Right forelimb (tissue), 1 donor: ENCODE measurements around the gene PDCD11.
"Not testable (repeated sequence)": the region's sequence is repeated elsewhere in the genome, so short reads cannot be mapped to it uniquely, and the experiment has no call there.

ENCODE experiments used
- DNase-seq: peaks from one replicate; pipeline ENCODE4 v3.0.0-alpha.2; 2018

The PDCD11 gene

DNA sequence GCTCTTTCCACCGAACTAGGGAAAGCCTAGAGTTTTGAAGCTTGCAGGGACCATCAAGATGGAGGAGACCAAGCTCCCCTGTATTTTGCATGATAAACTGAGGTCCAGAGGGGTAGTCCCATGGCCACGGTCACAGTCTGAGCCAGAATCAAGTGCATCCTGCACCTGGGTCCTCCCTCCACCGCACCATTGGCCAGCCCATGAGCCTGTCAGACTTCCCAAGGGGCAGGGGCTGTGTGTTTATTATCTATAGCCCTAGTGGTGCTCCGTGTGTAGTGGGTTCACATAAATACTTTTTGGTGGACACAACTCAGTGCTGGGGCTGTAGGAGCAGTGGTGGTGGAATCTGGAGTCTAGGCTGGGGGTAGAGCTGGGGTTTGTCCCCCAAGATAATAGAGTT lies 79.0 kb downstream of the PDCD11 start:
- DNase-seq: no peak

DNA sequence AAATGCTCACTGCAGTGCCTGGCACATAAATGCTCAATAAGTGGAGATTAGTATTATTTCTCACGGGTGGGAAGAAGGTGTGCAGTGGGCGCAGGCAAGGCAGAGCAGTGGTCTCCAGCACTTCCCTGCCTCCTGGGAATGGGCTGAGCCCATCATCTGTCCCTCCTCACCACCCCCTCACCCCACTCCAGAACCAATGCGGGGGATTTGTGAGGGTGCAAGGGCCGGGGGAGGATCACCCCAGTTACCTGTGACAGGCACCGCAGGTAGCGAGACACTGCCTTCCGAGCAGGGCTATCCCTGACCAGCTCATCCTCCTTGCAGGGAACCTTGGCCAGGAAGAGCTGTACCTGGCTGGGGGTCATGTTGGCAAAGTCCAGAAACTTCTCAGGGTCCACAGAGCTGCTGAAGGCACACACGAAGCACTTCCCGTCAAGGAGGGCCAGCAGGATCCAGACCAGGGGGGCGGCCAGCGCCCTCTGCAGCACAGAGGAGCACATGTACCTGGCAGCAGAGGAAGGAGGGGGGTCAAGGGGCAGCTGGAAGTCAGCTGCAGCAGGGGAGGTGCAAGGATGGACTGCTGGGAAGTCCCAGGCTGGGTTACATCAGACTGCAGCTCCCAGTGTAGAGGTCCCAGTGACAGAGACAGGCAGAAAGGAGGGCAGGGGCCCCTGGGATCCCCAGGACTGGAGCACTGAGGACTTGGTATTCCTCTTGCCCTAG lies 79.8 kb downstream of the PDCD11 start:
- no peak for DNase-seq

DNA sequence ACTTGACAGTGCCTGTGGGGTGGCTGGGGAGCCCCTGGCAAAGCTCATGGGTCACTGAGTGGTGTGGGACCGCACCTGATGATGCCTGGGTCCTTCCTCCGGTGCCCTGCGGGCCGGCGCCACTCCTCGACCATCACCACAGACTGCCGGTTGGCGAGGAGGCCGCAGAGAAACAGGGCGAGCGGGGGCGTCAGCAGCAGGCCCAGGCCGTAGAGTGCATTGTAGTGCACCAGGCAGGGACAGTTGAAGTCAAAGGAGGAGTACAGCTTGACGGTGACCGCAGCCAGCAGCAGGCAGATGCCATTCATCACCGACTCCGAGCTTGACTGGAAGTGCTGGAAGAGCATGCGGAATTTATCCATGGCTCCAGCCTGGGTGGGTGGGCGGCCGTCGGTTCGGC lies 82.2 kb downstream of the PDCD11 start:
- no peak for DNase-seq

DNA sequence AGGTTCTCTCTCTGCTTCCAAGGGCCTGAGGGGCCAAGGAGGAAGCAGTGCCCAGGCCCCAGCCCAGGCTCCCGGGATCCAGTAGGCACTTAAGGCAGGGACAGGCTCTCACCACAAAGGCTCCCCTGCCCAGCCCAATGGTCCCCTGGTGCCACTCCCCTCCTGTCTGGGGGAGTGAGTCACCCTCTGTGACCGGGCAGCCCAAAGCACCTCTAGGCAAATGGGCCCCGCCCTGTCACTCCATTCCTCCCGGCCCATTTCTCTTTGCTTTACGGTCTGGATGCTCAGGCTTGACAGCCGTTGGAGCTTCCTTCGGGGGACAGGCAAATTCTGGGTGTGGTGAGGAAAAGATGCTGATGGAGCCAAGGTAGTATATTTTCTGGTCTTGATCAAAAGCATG lies 82.7 kb downstream of the PDCD11 start, which contains the start of gene CALHM3:
Gene CALHM3, minus strand, starts transcription at position 106 of the 400 bp plus-strand sequence. CDS start 208 bp downstream, outside the sequence.
- no peak for DNase-seq

DNA sequence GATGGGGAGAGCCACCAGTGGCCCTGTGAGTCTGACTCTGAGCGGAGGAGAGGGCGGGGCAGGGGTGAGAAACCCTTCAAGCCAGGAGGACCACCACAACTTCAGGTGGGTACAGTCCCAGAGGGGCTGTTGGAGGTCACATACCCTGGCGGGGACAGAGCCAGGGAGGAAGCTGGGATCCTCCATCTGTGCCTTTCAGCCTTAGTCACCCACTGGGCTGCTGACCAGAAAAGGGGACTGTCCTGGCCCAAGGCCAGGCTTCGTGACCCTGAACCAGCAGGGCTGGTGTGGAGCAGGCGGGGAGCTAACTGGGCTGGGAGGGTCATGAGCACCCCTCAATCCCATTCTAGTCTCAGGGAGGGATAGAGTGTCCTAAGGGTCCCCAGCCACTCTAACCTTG lies 84.1 kb downstream of the PDCD11 start:
- DNase-seq: no peak

DNA sequence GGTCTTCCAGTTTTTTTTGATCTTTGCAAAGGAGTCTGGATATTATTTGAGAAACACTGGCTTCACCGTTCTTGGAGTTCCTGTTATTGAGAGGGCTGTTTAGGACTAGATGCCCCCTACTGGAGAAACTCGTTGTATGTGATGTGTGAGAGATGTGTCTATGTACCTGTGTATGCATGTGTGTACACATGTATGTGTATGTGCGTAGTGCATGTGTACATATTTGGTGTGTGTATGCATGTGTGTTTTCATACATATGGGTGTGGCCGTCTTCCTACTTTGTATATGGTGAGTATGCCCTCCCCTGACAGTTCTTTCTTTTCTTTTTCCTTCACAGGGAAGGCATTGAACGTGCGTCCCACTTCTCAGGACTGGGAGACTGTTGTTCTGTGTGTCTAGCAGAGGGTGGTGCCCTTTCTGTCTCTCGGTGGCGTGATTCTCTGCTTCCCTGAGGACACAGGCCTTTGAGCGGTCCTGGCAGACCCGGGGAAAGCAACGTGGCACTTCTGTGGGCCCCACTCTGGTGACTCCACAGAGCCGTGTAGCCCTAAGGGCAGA lies 85.6 kb downstream of the PDCD11 start:
- no peak for DNase-seq

DNA sequence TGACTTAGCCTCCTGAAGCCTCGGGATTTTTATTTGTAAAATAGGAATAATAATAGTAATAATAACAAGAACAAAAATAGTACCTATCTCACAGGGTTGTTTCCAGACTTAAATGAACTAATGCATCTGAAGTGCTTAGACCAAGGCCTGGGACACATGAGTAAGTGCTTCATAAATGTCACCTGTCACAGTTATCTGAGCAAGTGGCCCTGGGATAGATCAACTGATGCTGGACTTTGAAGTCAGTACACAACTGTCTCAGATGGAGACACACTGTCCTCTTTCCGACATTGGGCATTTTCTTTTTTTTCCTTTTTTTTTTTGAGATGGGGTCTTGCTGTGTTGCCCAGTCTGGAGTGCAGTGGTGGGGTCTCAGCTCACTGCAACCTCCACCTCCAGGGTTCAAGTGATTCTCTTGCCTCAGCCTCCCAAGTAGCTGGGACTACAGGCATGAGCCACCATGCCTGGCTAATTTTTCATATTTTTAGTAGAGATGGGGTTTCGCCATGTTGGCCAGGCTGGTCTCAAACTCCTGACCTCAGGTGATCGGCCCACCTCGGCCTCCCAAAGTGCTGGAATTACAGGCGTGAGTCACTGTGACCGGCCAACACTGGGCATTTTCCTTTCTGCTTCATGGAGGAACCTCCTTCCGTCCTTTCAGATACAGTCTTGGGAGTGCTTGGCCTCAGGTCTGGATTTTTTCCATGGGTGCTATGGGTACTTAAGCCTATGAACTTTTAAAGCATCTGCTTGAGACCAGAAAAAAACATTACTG lies 90.4 kb downstream of the PDCD11 start:
- not testable (repeated sequence) for DNase-seq

DNA sequence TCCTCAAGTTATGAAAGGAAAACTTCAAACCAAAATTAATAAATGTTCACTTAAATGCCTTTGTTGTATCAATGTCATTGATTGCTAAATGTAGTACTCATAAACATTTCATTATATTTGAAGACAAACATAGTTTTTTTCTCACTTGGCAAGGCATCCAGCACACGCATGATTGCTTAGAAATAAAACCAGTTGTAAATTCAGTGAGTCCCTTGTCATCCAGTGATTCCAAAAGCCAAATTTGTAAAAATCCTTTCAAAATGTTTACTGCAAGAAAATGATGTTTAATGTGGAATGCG lies 90.9 kb downstream of the PDCD11 start:
- no peak for DNase-seq

DNA sequence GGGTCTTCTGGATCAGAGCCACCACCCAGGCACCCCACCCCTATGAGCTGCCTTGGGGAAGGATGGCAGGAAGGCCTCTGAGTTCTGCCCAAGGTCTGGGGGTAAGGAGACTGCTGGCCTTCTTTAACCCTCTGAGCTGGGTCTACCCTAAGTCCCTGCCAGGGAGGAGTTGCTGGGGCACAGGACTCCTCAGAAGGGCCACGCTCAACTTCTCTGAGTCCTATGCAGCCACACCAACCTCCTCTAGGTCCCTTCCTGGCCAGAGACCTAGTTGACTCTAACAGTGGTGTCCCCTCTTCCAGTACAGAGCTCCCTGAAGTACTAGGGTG lies 94.5 kb downstream of the PDCD11 start:
- no peak for DNase-seq

DNA sequence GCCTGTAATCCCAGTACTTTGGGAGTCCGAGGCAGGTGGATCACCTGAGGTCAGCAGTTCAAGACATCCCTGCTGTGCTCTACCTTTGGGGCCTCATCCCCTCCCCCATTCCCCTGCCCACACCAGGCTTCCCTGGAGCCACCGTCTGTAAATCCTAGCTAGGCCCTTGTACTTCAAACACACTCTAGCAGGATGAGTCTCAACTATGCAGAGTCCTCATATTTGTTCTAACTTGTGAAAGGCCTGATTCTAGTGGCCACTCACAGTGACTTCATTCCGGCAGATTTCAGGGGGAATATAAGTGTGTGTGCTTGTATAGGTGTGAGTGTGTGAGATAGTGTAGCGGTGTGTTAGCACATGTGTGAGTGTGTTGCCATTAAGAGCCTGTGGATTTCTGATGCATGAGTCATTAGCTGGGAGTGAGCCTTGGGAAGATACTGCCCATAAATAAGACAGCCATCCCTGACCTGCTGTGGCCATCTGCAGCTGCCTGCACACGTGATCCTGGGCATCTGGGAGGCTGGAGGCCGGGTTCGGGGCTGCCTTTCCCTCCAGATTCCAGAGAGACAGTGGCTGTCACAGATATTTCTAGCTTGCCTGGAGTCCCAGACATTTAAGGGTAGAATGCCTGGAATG lies 95.4 kb downstream of the PDCD11 start:
- DNase-seq: no peak

DNA sequence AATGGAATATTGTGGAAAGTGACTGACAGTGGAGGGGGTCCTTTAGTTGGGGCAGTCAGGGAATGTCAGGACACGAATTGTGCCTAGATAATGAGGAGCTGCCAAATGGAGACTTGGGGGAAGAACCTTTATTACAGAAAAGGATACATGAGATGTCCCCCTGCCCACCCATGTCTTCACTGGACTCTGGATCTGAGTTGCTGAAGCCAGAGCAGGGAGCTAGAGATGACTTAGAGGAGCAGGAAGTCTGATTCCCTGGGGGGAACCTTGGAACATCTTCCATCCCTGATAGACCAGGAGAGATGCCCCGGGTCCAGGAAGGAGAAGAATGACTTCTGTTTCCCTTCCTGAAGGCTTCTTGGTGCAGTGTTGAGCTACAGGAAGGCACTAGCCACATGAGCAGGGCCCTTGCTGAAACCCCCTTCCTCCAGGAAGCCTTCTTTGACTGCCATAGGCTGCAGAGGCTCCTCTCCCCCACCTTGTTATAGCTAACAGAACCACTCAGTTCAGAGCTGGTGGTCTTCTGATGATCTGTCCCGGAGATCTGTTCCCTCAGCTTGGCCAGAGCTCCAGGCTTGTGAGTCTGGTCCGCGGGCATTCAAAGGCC lies 96.3 kb downstream of the PDCD11 start:
- DNase-seq: no peak

DNA sequence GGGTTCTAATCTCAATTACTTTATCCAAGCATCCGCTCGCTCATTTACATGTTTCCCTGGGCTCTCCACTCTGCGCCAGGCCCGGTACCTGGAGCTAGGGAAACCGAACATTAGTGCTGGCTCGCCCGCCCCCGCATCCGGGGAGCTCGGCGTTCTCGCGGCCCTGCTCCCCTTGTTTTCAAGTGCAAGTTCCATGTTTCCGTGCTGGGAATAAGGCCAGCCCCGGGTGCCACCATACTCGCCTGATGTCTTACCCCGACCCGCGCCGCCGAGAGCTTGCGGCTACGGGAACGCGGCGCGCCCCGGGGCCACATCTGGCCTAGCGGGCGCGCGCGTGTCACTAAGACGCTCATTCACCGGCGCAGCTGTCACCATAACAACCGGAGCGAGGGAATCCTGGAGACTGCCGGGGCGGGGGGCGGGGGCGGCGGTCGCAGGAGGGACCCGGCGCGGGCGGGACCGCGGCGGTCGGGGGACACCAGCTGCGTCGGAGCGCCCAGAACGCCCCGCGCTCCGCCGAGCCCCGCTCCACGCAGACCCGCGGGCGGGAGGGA lies 97.0 kb downstream of the PDCD11 start, which contains the start of gene NEURL1:
Gene NEURL1, plus strand, starts transcription at position 344 of the 554 bp plus-strand sequence. CDS start 683 bp downstream, outside the sequence.
- peak; percentile 63 for DNase-seq

DNA sequence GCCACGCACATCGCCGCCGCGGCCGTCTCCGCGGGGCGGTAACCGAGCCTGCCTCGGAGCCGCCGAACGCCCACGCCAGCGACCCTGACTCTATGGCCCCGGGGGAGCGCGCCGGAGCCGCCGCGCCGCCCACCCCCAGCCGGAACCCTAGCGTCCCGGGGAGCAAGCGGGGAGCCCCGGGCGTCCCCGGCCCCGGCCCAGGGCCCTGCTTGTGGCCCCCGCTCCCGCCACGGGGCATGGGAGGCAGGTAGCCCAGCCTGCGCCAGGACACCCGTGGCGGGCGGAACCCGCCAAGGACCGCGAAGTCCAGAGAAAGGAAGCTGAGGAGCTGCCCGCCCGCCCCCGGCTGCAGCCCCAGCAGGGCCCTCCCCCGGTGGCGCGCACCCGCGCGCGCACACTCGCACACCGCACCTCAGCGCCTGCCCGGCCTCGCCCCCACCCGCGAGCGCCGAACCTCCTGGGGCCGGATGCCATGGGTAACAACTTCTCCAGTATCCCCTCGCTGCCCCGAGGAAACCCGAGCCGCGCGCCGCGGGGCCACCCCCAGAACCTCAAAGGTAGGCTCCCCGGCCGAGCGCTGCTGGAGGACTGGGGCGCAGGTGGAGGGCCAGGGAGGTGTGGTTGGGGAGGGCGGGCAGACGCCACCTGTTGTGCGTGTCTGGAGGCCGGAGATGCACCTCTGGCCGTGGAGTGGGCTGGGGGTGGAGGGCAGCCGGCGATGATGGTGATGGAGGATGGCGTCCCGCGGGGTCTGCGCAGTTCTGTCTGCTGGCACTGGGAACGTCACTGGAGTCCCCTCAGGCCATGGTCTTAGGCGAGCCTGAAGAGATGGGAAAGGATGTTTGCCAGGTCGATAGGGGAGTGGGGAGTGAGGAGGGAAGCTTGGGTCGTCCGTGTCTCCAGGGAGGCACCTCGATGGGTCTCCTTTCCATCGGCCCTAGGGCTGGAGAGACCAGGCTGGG lies 97.8 kb downstream of the PDCD11 start:
- no peak for DNase-seq

DNA sequence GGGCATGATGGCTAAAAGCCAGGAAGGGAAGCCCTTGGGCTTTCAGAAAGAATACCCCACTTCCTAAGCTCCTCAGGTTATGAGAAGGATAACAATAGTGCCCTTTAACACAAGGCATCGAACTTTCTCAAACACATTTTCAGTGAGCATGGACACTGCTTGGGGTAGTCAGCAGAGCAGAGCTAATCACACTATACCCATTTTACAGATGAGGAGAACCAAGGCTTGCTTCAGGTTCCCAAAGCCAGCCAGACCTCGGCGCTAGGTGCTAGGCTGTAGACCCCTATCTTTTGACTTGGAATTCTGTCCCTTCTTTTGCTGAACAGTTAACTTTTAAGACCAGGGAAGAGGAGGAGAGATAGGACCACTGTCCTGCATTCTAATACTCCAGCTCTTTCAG lies 98.9 kb downstream of the PDCD11 start:
- DNase-seq: no peak
